T-helper 17 cell (primary cell): Measurements from ENCODE around the gene MKLN1. TPM values are rescaled to one million over a fixed set of nuclear protein-coding genes. Genes with fewer than 3 reads are reported as not detected.
A peak's percentile ranks its signal among the peaks of the same experiment; 100 is the strongest.
"Not testable (repeated sequence)": the region's sequence is repeated elsewhere in the genome, so short reads cannot be mapped to it uniquely, and the experiment has no call there.

Experiments
- ATAC-seq: fragments of 150-1000 bp; cut with Tn5 transposase; 2 replicates; pipeline ENCODE4 v1.10.0; 2021; ENCODE audit warnings: mild to moderate bottlenecking, moderate library complexity
- DNase-seq, 3 donors: peaks; one replicate each; pipeline versions ENCODE4 v3.0.0 to v3.0.0-alpha.2; 2020 to 2021
- H3K9me3 ChIP-seq: one replicate; pipeline ENCODE4 v1.7.0; 2013; ENCODE audit warnings: low read length, mild to moderate bottlenecking; ENCODE audit not compliant: control insufficient read depth, poor library complexity, severe bottlenecking
- H3K27ac Mint-ChIP-seq: one replicate; pipeline ENCODE4 v1.8.0; 2022; ENCODE audit warnings: mild to moderate bottlenecking, moderate library complexity, mixed read lengths
- H3K27me3 Mint-ChIP-seq: one replicate; pipeline ENCODE4 v1.8.0; 2022; ENCODE audit warnings: mixed read lengths
- H3K36me3 Mint-ChIP-seq: one replicate; pipeline ENCODE4 v1.8.0; 2022; ENCODE audit warnings: low read depth, mixed read lengths
- H3K4me1 Mint-ChIP-seq: one replicate; pipeline ENCODE4 v1.8.0; 2022; ENCODE audit warnings: mild to moderate bottlenecking, mixed read lengths
- H3K4me3 Mint-ChIP-seq: one replicate; pipeline ENCODE4 v1.8.0; 2022; ENCODE audit warnings: mild to moderate bottlenecking, moderate library complexity, mixed read lengths
- total RNA-seq, 4 donors: library from RNA in 2 of 4; stranded (reverse) in 2 of 4; gene quantifications; one replicate each; pipeline ENCODE4 v1.2.3 and lab custom pipeline; 2022 to 2026

Gene MKLN1
- total RNA-seq, 2 donors from 2014 or later, result 46.5 to 51.1 TPM

- H3K27me3 Mint-ChIP-seq, result no peaks in the 10 kb centered on the region
- peaks cover 16% of the 10 kb centered on the region for H3K4me1 Mint-ChIP-seq
- no peaks in the 10 kb centered on the region for H3K9me3 ChIP-seq
- no peak for ATAC-seq
- peaks cover 10% of the 10 kb centered on the region for H3K36me3 Mint-ChIP-seq
- H3K4me3 Mint-ChIP-seq, result no peak overlapping the region
- H3K27ac Mint-ChIP-seq, result no peak overlapping the region
- no peak for DNase-seq
Measured at GRCh38 chr7:131401194-131401593, 73.5 kb downstream of the MKLN1 start.

- ATAC-seq (no peak), DNase-seq (no peak)
- no peak overlapping the region for H3K4me3 Mint-ChIP-seq
- H3K36me3 Mint-ChIP-seq, result peaks cover 14% of the 10 kb centered on the region
- H3K9me3 ChIP-seq, result no peaks in the 10 kb centered on the region
- H3K27ac Mint-ChIP-seq, result no peak overlapping the region
- H3K4me1 Mint-ChIP-seq, result peaks cover 22% of the 10 kb centered on the region
- H3K27me3 Mint-ChIP-seq, result no peaks in the 10 kb centered on the region
Measured at GRCh38 chr7:131403322-131403721, 75.6 kb downstream of the MKLN1 start.

GRCh38 chr7:131404226-131404911 is 76.7 kb downstream of the MKLN1 start:
- Mint-ChIP-seq H3K27ac (peak overlapping the region; percentile 49), H3K27me3 (no peaks in the 10 kb centered on the region), H3K36me3 (peaks cover 14% of the 10 kb centered on the region), H3K4me1 (peaks cover 25% of the 10 kb centered on the region), H3K4me3 (no peak overlapping the region)
- DNase-seq, result no peak
- H3K9me3 ChIP-seq, result no peaks in the 10 kb centered on the region
- ATAC-seq, result no peak

GRCh38 chr7:131409129-131409766 is 81.6 kb downstream of the MKLN1 start:
- peaks cover 4% of the 10 kb centered on the region for H3K36me3 Mint-ChIP-seq
- peaks cover 18% of the 10 kb centered on the region for H3K4me1 Mint-ChIP-seq
- no peak overlapping the region for H3K27ac Mint-ChIP-seq
- DNase-seq, result no peak
- no peaks in the 10 kb centered on the region for H3K9me3 ChIP-seq
- no peak for ATAC-seq
- H3K27me3 Mint-ChIP-seq, result no peaks in the 10 kb centered on the region
- no peak overlapping the region for H3K4me3 Mint-ChIP-seq

- peaks cover 9% of the 10 kb centered on the region for H3K4me1 Mint-ChIP-seq
Measured at GRCh38 chr7:131412031-131412430, 84.4 kb downstream of the MKLN1 start.

GRCh38 chr7:131413711-131414110 is 86.0 kb downstream of the MKLN1 start:
- DNase-seq, result no peak
- no peak overlapping the region for H3K4me3 Mint-ChIP-seq
- H3K36me3 Mint-ChIP-seq, result peaks cover 2% of the 10 kb centered on the region
- no peaks in the 10 kb centered on the region for H3K9me3 ChIP-seq
- H3K27me3 Mint-ChIP-seq, result no peaks in the 10 kb centered on the region
- ATAC-seq, result no peak
- H3K27ac Mint-ChIP-seq, result no peak overlapping the region
- peaks cover 5% of the 10 kb centered on the region for H3K4me1 Mint-ChIP-seq

More at GRCh38 chr7:131412031-131412430, 84.4 kb downstream of the MKLN1 start:
- no peak for DNase-seq
- Mint-ChIP-seq H3K27me3 (no peaks in the 10 kb centered on the region), H3K27ac (no peak overlapping the region), H3K4me3 (no peak overlapping the region), H3K36me3 (peaks cover 4% of the 10 kb centered on the region)
- ATAC-seq, result no peak
- no peaks in the 10 kb centered on the region for H3K9me3 ChIP-seq

- Mint-ChIP-seq H3K4me3 (no peak overlapping the region), H3K4me1 (peaks cover 12% of the 10 kb centered on the region), H3K27me3 (no peaks in the 10 kb centered on the region), H3K27ac (no peak overlapping the region), H3K36me3 (peaks cover 5% of the 10 kb centered on the region)
- no peak for DNase-seq
- ATAC-seq, result peak; percentile 90
- no peaks in the 10 kb centered on the region for H3K9me3 ChIP-seq
Measured at GRCh38 chr7:131424219-131424822, 96.6 kb downstream of the MKLN1 start.

- Mint-ChIP-seq H3K27ac (no peak overlapping the region), H3K4me3 (no peak overlapping the region), H3K27me3 (no peaks in the 10 kb centered on the region), H3K4me1 (peaks cover 6% of the 10 kb centered on the region), H3K36me3 (peaks cover 6% of the 10 kb centered on the region)
- H3K9me3 ChIP-seq, result no peaks in the 10 kb centered on the region
- DNase-seq, result no peak
- no peak for ATAC-seq
Measured at GRCh38 chr7:131425992-131426391, 98.3 kb downstream of the MKLN1 start.

- H3K4me3 Mint-ChIP-seq, DNase-seq, H3K27ac Mint-ChIP-seq, H3K27me3 Mint-ChIP-seq, H3K9me3 ChIP-seq, H3K4me1 Mint-ChIP-seq, ATAC-seq: not testable (repeated sequence)
- peaks cover 11% of the 10 kb centered on the region for H3K36me3 Mint-ChIP-seq
Measured at GRCh38 chr7:131430826-131431225, 103.2 kb downstream of the MKLN1 start.

GRCh38 chr7:131431289-131431688 is 103.6 kb downstream of the MKLN1 start:
- H3K4me1 Mint-ChIP-seq, result peaks cover 8% of the 10 kb centered on the region
- H3K36me3 Mint-ChIP-seq, result peaks cover 11% of the 10 kb centered on the region
- H3K27ac Mint-ChIP-seq, result no peak overlapping the region
- no peak for ATAC-seq
- no peaks in the 10 kb centered on the region for H3K9me3 ChIP-seq
- DNase-seq, result no peak
- H3K4me3 Mint-ChIP-seq, result no peak overlapping the region
- H3K27me3 Mint-ChIP-seq, result no peaks in the 10 kb centered on the region

GRCh38 chr7:131431756-131432155 is 104.1 kb downstream of the MKLN1 start:
- H3K4me3 Mint-ChIP-seq, result no peak overlapping the region
- no peaks in the 10 kb centered on the region for H3K9me3 ChIP-seq
- ATAC-seq (no peak), DNase-seq (no peak)
- peaks cover 8% of the 10 kb centered on the region for H3K4me1 Mint-ChIP-seq
- peaks cover 11% of the 10 kb centered on the region for H3K36me3 Mint-ChIP-seq
- H3K27ac Mint-ChIP-seq, result no peak overlapping the region
- no peaks in the 10 kb centered on the region for H3K27me3 Mint-ChIP-seq

GRCh38 chr7:131436384-131436783 is 108.7 kb downstream of the MKLN1 start:
- no peak overlapping the region for H3K27ac Mint-ChIP-seq
- ATAC-seq (no peak), DNase-seq (no peak)
- H3K4me1 Mint-ChIP-seq, result peaks cover 11% of the 10 kb centered on the region
- no peaks in the 10 kb centered on the region for H3K9me3 ChIP-seq
- H3K27me3 Mint-ChIP-seq, result no peaks in the 10 kb centered on the region
- no peak overlapping the region for H3K4me3 Mint-ChIP-seq
- H3K36me3 Mint-ChIP-seq, result peaks cover 13% of the 10 kb centered on the region

- no peak for ATAC-seq
Measured at GRCh38 chr7:131438969-131439368, 111.3 kb downstream of the MKLN1 start.

More at GRCh38 chr7:131438969-131439368, 111.3 kb downstream of the MKLN1 start:
- no peaks in the 10 kb centered on the region for H3K27me3 Mint-ChIP-seq
- no peak overlapping the region for H3K27ac Mint-ChIP-seq
- no peaks in the 10 kb centered on the region for H3K9me3 ChIP-seq
- no peak overlapping the region for H3K4me3 Mint-ChIP-seq
- H3K36me3 Mint-ChIP-seq, result peaks cover 9% of the 10 kb centered on the region
- no peak for DNase-seq
- H3K4me1 Mint-ChIP-seq, result peaks cover 9% of the 10 kb centered on the region
